KMS-11 (cell line): ENCODE results near the gene FGGY.

Source experiments
- H2AFZ ChIP-seq: fragments of 200-600 bp; sonication (generic); 2 replicates; pipeline ENCODE4 v1.6.1; 2016; ENCODE audit warnings: antibody characterized with exemption, mixed run types, low read depth
- H3K27ac ChIP-seq: fragments of 200-600 bp; sonication (generic); 2 replicates; pipeline ENCODE4 v1.6.1; 2016; ENCODE audit warnings: mild to moderate bottlenecking, mixed run types
- H3K27me3 ChIP-seq: fragments of 200-600 bp; sonication (generic); 2 replicates; pipeline ENCODE4 v1.6.1; 2017; ENCODE audit warnings: mild to moderate bottlenecking, low read depth, mixed run types, moderate library complexity; ENCODE audit not compliant: insufficient read depth
- H3K36me3 ChIP-seq: fragments of 200-600 bp; sonication (generic); 2 replicates; pipeline ENCODE4 v1.6.1; 2017; ENCODE audit warnings: mild to moderate bottlenecking, mixed run types; ENCODE audit not compliant: insufficient read depth
- H3K4me1 ChIP-seq: fragments of 200-600 bp; sonication (generic); 2 replicates; pipeline ENCODE4 v1.6.1; 2016; ENCODE audit warnings: mild to moderate bottlenecking, low read depth, mixed run types; ENCODE audit not compliant: poor library complexity, severe bottlenecking
- H3K4me2 ChIP-seq: fragments of 200-600 bp; sonication (generic); 2 replicates; pipeline ENCODE4 v1.7.0; 2016; ENCODE audit warnings: mild to moderate bottlenecking, mixed run types
- H3K4me3 ChIP-seq: fragments of 200-600 bp; sonication (generic); IDR thresholded peaks from 2 replicates; pipeline ENCODE4 v1.6.1; 2017; ENCODE audit warnings: low read depth, low read length, mixed read lengths; ENCODE audit not compliant: insufficient read depth
- H3K79me2 ChIP-seq: fragments of 200-600 bp; sonication (generic); 2 replicates; pipeline ENCODE4 v1.6.1; 2016; ENCODE audit warnings: low read depth, mixed run types; ENCODE audit not compliant: insufficient read depth
- H3K9ac ChIP-seq: fragments of 200-600 bp; sonication (generic); 2 replicates; pipeline ENCODE4 v1.6.1; 2016; ENCODE audit warnings: mild to moderate bottlenecking, mixed run types
- H4K20me1 ChIP-seq: fragments of 200-600 bp; sonication (generic); 2 replicates; pipeline ENCODE4 v1.6.1; 2016; ENCODE audit warnings: mild to moderate bottlenecking, mixed run types; ENCODE audit not compliant: insufficient read depth
- TF ChIP-seq, protein P1 (sequence below): fragments of 200-600 bp; sonication (generic); conservative IDR thresholded peaks from 2 replicates; pipeline ENCODE4 v1.6.1; 2017; ENCODE audit warnings: low read depth, mild to moderate bottlenecking, antibody characterized with exemption, low read length, moderate library complexity, mixed read lengths

FGGY gene

GRCh38 chr1:59290193-59290949 lies 6.5 kb upstream of the FGGY start:
- Histone ChIP-seq H3K4me3 (no peak overlapping the region), H4K20me1 (no peaks in the 10 kb centered on the region), H2AFZ (peak overlapping the region; percentile 44; the same call in 1 of the 2 replicates), H3K27ac (no peak overlapping the region), H3K36me3 (no peaks in the 10 kb centered on the region), H3K9ac (no peak overlapping the region), H3K27me3 (no peaks in the 10 kb centered on the region), H3K4me2 (no peak overlapping the region), H3K4me1 (peaks cover 10% of the 10 kb centered on the region), H3K79me2 (no peaks in the 10 kb centered on the region)
- TF ChIP-seq, protein P1, sequence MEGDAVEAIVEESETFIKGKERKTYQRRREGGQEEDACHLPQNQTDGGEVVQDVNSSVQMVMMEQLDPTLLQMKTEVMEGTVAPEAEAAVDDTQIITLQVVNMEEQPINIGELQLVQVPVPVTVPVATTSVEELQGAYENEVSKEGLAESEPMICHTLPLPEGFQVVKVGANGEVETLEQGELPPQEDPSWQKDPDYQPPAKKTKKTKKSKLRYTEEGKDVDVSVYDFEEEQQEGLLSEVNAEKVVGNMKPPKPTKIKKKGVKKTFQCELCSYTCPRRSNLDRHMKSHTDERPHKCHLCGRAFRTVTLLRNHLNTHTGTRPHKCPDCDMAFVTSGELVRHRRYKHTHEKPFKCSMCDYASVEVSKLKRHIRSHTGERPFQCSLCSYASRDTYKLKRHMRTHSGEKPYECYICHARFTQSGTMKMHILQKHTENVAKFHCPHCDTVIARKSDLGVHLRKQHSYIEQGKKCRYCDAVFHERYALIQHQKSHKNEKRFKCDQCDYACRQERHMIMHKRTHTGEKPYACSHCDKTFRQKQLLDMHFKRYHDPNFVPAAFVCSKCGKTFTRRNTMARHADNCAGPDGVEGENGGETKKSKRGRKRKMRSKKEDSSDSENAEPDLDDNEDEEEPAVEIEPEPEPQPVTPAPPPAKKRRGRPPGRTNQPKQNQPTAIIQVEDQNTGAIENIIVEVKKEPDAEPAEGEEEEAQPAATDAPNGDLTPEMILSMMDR: peak; percentile 54

- TF ChIP-seq, protein P1: no peak
These were observed 5.3 kb upstream of the FGGY start for GRCh38 chr1:59291561-59291960.

DNA sequence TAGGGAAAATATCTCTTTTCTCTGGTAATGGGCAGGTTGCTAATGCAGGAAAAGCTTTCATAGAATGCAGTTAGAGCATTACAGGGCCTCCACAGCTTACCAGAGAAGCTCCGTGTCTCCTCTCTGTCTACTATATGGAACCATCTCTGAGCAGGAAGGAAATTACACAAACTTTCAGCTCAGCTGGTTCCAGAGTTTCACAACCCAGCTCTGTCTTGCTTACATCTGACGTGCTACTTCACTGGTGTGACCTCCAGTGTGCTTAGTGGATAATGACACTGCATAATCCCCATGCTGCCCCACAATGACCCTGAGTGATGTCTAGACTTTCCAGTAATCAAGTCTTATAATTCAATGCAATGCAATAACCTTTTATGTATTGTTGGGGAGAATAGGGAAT lies 4.3 kb upstream of the FGGY start:
- Histone ChIP-seq H3K4me1 (peaks cover 10% of the 10 kb centered on the region), H4K20me1 (no peaks in the 10 kb centered on the region), H3K79me2 (no peaks in the 10 kb centered on the region), H3K36me3 (no peaks in the 10 kb centered on the region), H2AFZ (no peak overlapping the region), H3K27me3 (no peaks in the 10 kb centered on the region), H3K4me3 (no peak overlapping the region), H3K9ac (no peak overlapping the region), H3K27ac (no peak overlapping the region), H3K4me2 (no peak overlapping the region)
- TF ChIP-seq, protein P1: no peak

More at GRCh38 chr1:59291561-59291960, 5.3 kb upstream of the FGGY start:
- no peak overlapping the region for H3K27ac ChIP-seq
- no peaks in the 10 kb centered on the region for H3K36me3 ChIP-seq
- no peaks in the 10 kb centered on the region for H3K79me2 ChIP-seq
- H4K20me1 ChIP-seq: no peaks in the 10 kb centered on the region
- H3K4me1 ChIP-seq: peaks cover 10% of the 10 kb centered on the region
- no peak overlapping the region for H3K9ac ChIP-seq
- no peak overlapping the region for H3K4me3 ChIP-seq
- no peaks in the 10 kb centered on the region for H3K27me3 ChIP-seq
- no peak overlapping the region for H3K4me2 ChIP-seq
- H2AFZ ChIP-seq: no peak overlapping the region

GRCh38 chr1:59293206-59293605 lies 3.7 kb upstream of the FGGY start:
- Histone ChIP-seq H3K4me2 (no peak overlapping the region), H3K4me1 (peaks cover 14% of the 10 kb centered on the region), H3K27me3 (no peaks in the 10 kb centered on the region), H2AFZ (no peak overlapping the region), H3K36me3 (no peaks in the 10 kb centered on the region), H4K20me1 (no peaks in the 10 kb centered on the region), H3K27ac (no peak overlapping the region), H3K79me2 (no peaks in the 10 kb centered on the region), H3K9ac (no peak overlapping the region), H3K4me3 (no peak overlapping the region)
- TF ChIP-seq, protein P1: no peak
